ENCODE results near the gene DMAC2.

DNA sequence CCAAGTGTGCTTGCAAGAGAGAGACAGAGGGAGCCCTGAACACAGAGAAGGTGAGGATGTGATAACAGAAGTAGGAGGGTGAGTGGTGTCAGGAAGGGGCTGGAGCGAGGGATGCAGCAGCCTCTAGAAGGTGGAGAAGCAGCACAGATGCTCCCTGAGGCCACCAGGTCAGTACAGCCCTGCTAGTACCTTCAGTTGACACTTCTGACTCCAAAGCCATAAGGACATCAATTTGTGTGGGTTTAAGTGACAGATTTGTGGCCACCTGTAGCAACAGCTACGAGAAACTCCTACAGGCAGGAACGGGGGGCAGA lies 10.1 kb upstream of the DMAC2 start:
- no peak for TF ChIP-seq POLR2A (IDR thresholded peaks at IDR 0.05)
- TF ChIP-seq CTCF (IDR thresholded peaks at IDR 0.05): no peak
- TF ChIP-seq EP300 (IDR thresholded peaks at IDR 0.05): no peak
